Neural cell (in vitro differentiated cells): ENCODE measurements around the gene DPEP1. TPM values are rescaled to one million over a fixed set of nuclear protein-coding genes. Genes with fewer than 3 reads are reported as not detected.

Experiments
- H2AFZ ChIP-seq: fragments of 200-600, 300-800 bp; sonication (generic), shearing (Covaris generic); 2 replicates; pipeline ENCODE4 v1.6.0; 2014; ENCODE audit warnings: low read depth, mild to moderate bottlenecking, antibody characterized with exemption, low read length, moderate library complexity
- H3F3A ChIP-seq: fragments of 200-600 bp; shearing (Covaris generic); 2 replicates; pipeline ENCODE4 v1.6.1; 2016; ENCODE audit warnings: mild to moderate bottlenecking, moderate library complexity, mixed read lengths, antibody characterized with exemption, low read length; ENCODE audit not compliant: insufficient read depth, poor library complexity, severe bottlenecking
- H3K27ac ChIP-seq: fragments of 200-600, 300-800 bp; sonication (generic), shearing (Covaris generic); 2 replicates; pipeline ENCODE4 v1.5.1; 2014; ENCODE audit warnings: mild to moderate bottlenecking, low read length, moderate library complexity
- H3K27me3 ChIP-seq: fragments of 300-800, 200-600 bp; sonication (generic), shearing (Covaris generic); 2 replicates; pipeline ENCODE4 v1.6.0; 2014; ENCODE audit warnings: mild to moderate bottlenecking, low read depth, low read length, moderate library complexity; ENCODE audit not compliant: insufficient read depth
- H3K36me3 ChIP-seq: fragments of 300-800, 200-600 bp; sonication (generic), shearing (Covaris generic); 2 replicates; pipeline ENCODE4 v1.5.1; 2014; ENCODE audit warnings: mild to moderate bottlenecking, antibody characterized with exemption, low read length, moderate library complexity; ENCODE audit not compliant: insufficient read depth
- H3K4me2 ChIP-seq: fragments of 300-800, 200-600 bp; sonication (generic), shearing (Covaris generic); 2 replicates; pipeline ENCODE4 v1.6.0; 2014; ENCODE audit warnings: mild to moderate bottlenecking, low read length
- H3K4me3 ChIP-seq: fragments of 300-800, 200-600 bp; sonication (generic), shearing (Covaris generic); 2 replicates; pipeline ENCODE4 v1.5.1; 2014; ENCODE audit warnings: mild to moderate bottlenecking, low read length, moderate library complexity
- H3K79me2 ChIP-seq: fragments of 200-600 bp; shearing (Covaris generic); replicated peaks from 2 replicates; pipeline ENCODE4 v1.6.0; 2014; ENCODE audit warnings: mild to moderate bottlenecking, low read length, moderate library complexity; ENCODE audit not compliant: insufficient read depth
- H3K9ac ChIP-seq: fragments of 300-800, 200-600 bp; sonication (generic), shearing (Covaris generic); 2 replicates; pipeline ENCODE4 v1.6.1; 2016; ENCODE audit warnings: mild to moderate bottlenecking, low read length, mixed read lengths
- H3K9me2 ChIP-seq: fragments of 200-600 bp; shearing (Covaris generic); 2 replicates; pipeline ENCODE4 v1.6.1; 2016; ENCODE audit warnings: mild to moderate bottlenecking, low read length, mixed read lengths; ENCODE audit not compliant: insufficient read depth
- H3K9me3 ChIP-seq: fragments of 200-600, 300-800 bp; sonication (generic), shearing (Covaris generic); 2 replicates; pipeline ENCODE4 v1.6.1; 2016; ENCODE audit warnings: mild to moderate bottlenecking, mixed run types, low read length, moderate library complexity, mixed read lengths
- H4K20me1 ChIP-seq: fragments of 200-600 bp; shearing (Covaris generic); 2 replicates; pipeline ENCODE4 v1.6.1; 2016; ENCODE audit warnings: mild to moderate bottlenecking, mixed run types; ENCODE audit not compliant: insufficient read depth
- CTCF ChIP-seq: fragments of 450-650 bp; IDR thresholded peaks from 2 replicates; pipeline ENCODE4 v1.5.1; 2014; ENCODE audit warnings: antibody characterized with exemption, mild to moderate bottlenecking, moderate library complexity; ENCODE audit not compliant: poor library complexity, severe bottlenecking
- EP300 ChIP-seq: fragments of 450-650 bp; conservative IDR thresholded peaks from 2 replicates; pipeline ENCODE4 v1.6.1; 2014; ENCODE audit warnings: antibody characterized with exemption, mild to moderate bottlenecking, moderate library complexity; ENCODE audit not compliant: poor library complexity, severe bottlenecking
- EZH2 ChIP-seq: fragments of 200-600, 300-800 bp; shearing (Covaris generic), sonication (generic); IDR thresholded peaks from 2 replicates; pipeline ENCODE4 v1.6.1; 2014; ENCODE audit warnings: antibody characterized with exemption, low read length, borderline replicate concordance, mild to moderate bottlenecking; ENCODE audit not compliant: insufficient read depth, poor library complexity, severe bottlenecking
- MXI1 ChIP-seq: fragments of 450-650 bp; conservative IDR thresholded peaks from 2 replicates; pipeline ENCODE4 v1.6.1; 2014; ENCODE audit warnings: antibody characterized with exemption, mild to moderate bottlenecking; ENCODE audit not compliant: poor library complexity, severe bottlenecking
- POLR2AphosphoS5 ChIP-seq: IDR thresholded peaks from 2 replicates; pipeline ENCODE4 v1.6.1; 2012
- RAD21 ChIP-seq: fragments of 450-650 bp; conservative IDR thresholded peaks from 2 replicates; pipeline ENCODE4 v1.6.1; 2014; ENCODE audit warnings: antibody characterized with exemption, mild to moderate bottlenecking, moderate library complexity
- REST ChIP-seq: IDR thresholded peaks from 2 replicates; pipeline ENCODE4 v1.6.1; 2012; ENCODE audit warnings: borderline replicate concordance
- SMC3 ChIP-seq: fragments of 450-650 bp; conservative IDR thresholded peaks from 2 replicates; pipeline ENCODE4 v1.6.1; 2014; ENCODE audit warnings: antibody characterized with exemption, mild to moderate bottlenecking, moderate library complexity; ENCODE audit not compliant: poor library complexity
- TAF1 ChIP-seq: IDR thresholded peaks from 2 replicates; pipeline ENCODE4 v1.6.1; 2012; ENCODE audit warnings: low read depth
- polyA plus RNA-seq: library from polyadenylated mRNA; depleted of rRNA; stranded (reverse); fragments of >200 nt; gene quantifications from 2 replicates; pipeline ENCODE4 v1.2.3, GENCODE V29; 2014

DPEP1 gene
- polyA plus RNA-seq, 1 donor from 2014 or later, result 0.33 TPM

GRCh38 chr16:89565256-89565505 is 48.3 kb upstream of the DPEP1 start:
- Histone ChIP-seq H3F3A (no peaks in the 10 kb centered on the region), H3K9me3 (no peaks in the 10 kb centered on the region), H2AFZ (no peak overlapping the region), H3K27me3 (no peaks in the 10 kb centered on the region), H3K4me3 (no peak overlapping the region), H4K20me1 (peaks cover 3% of the 10 kb centered on the region), H3K9ac (no peak overlapping the region), H3K27ac (no peak overlapping the region), H3K9me2 (no peaks in the 10 kb centered on the region), H3K36me3 (no peaks in the 10 kb centered on the region), H3K4me2 (no peak overlapping the region), H3K79me2 (peaks cover 6% of the 10 kb centered on the region)
- TF ChIP-seq EP300, result no peak
- TF ChIP-seq TAF1, result no peak
- TF ChIP-seq SMC3, result no peak
- TF ChIP-seq REST, result no peak
- TF ChIP-seq RAD21, result no peak
- no peak for TF ChIP-seq POLR2AphosphoS5
- no peak for TF ChIP-seq MXI1
- TF ChIP-seq CTCF, result no peak
- TF ChIP-seq EZH2, result no peak

GRCh38 chr16:89565506-89566372 is 47.7 kb upstream of the DPEP1 start:
- peaks cover 3% of the 10 kb centered on the region for H4K20me1 ChIP-seq
- H3K27me3 ChIP-seq, result no peaks in the 10 kb centered on the region
- H3K79me2 ChIP-seq, result peaks cover 6% of the 10 kb centered on the region
- H3K9me2 ChIP-seq, result no peaks in the 10 kb centered on the region
- TF ChIP-seq CTCF (peak; percentile 58), RAD21 (no peak)
- H3K9ac ChIP-seq, result no peak overlapping the region
- no peak overlapping the region for H2AFZ ChIP-seq
- H3K4me2 ChIP-seq, result no peak overlapping the region
- H3K36me3 ChIP-seq, result no peaks in the 10 kb centered on the region
- H3F3A ChIP-seq, result no peaks in the 10 kb centered on the region
- no peaks in the 10 kb centered on the region for H3K9me3 ChIP-seq
- no peak overlapping the region for H3K27ac ChIP-seq
- no peak overlapping the region for H3K4me3 ChIP-seq
